Measurements from ENCODE around the gene CIB4.

CIB4 gene

GRCh38 chr2:26558271-26559043, 82.7 kb downstream of the CIB4 start:
- TF ChIP-seq CTCF (IDR thresholded peaks at IDR 0.05), result no peak

GRCh38 chr2:26557244-26557925, 83.8 kb downstream of the CIB4 start:
- TF ChIP-seq CTCF (IDR thresholded peaks at IDR 0.05), result no peak

- TF ChIP-seq CTCF (IDR thresholded peaks at IDR 0.05), result no peak
Measured at GRCh38 chr2:26556309-26557243, 84.6 kb downstream of the CIB4 start.

- no peak for TF ChIP-seq CTCF (IDR thresholded peaks at IDR 0.05)
Measured at GRCh38 chr2:26555246-26556133, 85.7 kb downstream of the CIB4 start.

GRCh38 chr2:26552641-26553374, 88.4 kb downstream of the CIB4 start:
- TF ChIP-seq CTCF (IDR thresholded peaks at IDR 0.05), result no peak

GRCh38 chr2:26550276-26551015, 90.7 kb downstream of the CIB4 start:
- no peak for TF ChIP-seq CTCF (IDR thresholded peaks at IDR 0.05)
